Fibroblast of skin of right biceps (primary cell): ENCODE data around the gene AHCY.
"Not testable (repeated sequence)": the region's sequence is repeated elsewhere in the genome, so short reads cannot be mapped to it uniquely, and the experiment has no call there.

Experiments
- DNase-seq: peaks from one replicate; pipeline ENCODE4 v3.0.0-alpha.2; 2013

AHCY gene

GRCh38 chr20:34295284-34295683, 7.9 kb downstream of the AHCY start:
- DNase-seq: no peak

GRCh38 chr20:34294563-34294962, 8.6 kb downstream of the AHCY start:
- DNase-seq: no peak

- no peak for DNase-seq
These were observed 9.6 kb downstream of the AHCY start for GRCh38 chr20:34293589-34293988.

- DNase-seq: no peak
These were observed 10.0 kb downstream of the AHCY start for GRCh38 chr20:34293119-34293518.

GRCh38 chr20:34292496-34292895, 10.7 kb downstream of the AHCY start:
- no peak for DNase-seq

- no peak for DNase-seq
These were observed 12.7 kb downstream of the AHCY start for GRCh38 chr20:34290471-34290870.

- DNase-seq: not testable (repeated sequence)
These were observed 15.7 kb downstream of the AHCY start for GRCh38 chr20:34287500-34287899.

- DNase-seq: no peak
These were observed 17.7 kb downstream of the AHCY start for GRCh38 chr20:34285450-34285849.

GRCh38 chr20:34283844-34284243, 19.3 kb downstream of the AHCY start:
- no peak for DNase-seq

- no peak for DNase-seq
These were observed 21.1 kb downstream of the AHCY start for GRCh38 chr20:34282041-34282440.

- DNase-seq: no peak
These were observed 22.0 kb downstream of the AHCY start for GRCh38 chr20:34281177-34281576.

- no peak for DNase-seq
These were observed 28.5 kb downstream of the AHCY start for GRCh38 chr20:34274694-34275093.

- peak; percentile 86 for DNase-seq
These were observed 31.2 kb downstream of the AHCY start for GRCh38 chr20:34271956-34272355.

- no peak for DNase-seq
These were observed 33.0 kb downstream of the AHCY start for GRCh38 chr20:34269996-34270627.

GRCh38 chr20:34268851-34269636, 34.1 kb downstream of the AHCY start:
- peak; percentile 41 for DNase-seq

GRCh38 chr20:34268145-34268544, 35.0 kb downstream of the AHCY start:
- DNase-seq: no peak

- no peak for DNase-seq
These were observed 39.0 kb downstream of the AHCY start for GRCh38 chr20:34264141-34264540.

- DNase-seq: not testable (repeated sequence)
These were observed 39.7 kb downstream of the AHCY start for GRCh38 chr20:34263468-34263867.

- peak; percentile 17 for DNase-seq
These were observed 40.5 kb downstream of the AHCY start for GRCh38 chr20:34262488-34263288.

GRCh38 chr20:34260208-34260942, 42.8 kb downstream of the AHCY start:
- DNase-seq: peak; percentile 44

- no peak for DNase-seq
These were observed 46.5 kb downstream of the AHCY start for GRCh38 chr20:34256629-34257124.

GRCh38 chr20:34254979-34255378, 48.2 kb downstream of the AHCY start:
- no peak for DNase-seq
